Placental pericyte (primary cell): ENCODE measurements around the gene E2F8. TPM values are rescaled to one million over a fixed set of nuclear protein-coding genes. Genes with fewer than 3 reads are reported as not detected.

Experiments
- total RNA-seq: library from RNA; depleted of rRNA; stranded (reverse); fragments of >200 nt; gene quantifications from 2 replicates; pipeline ENCODE4 v1.2.3, GENCODE V29; 2012

The E2F8 gene
- 1.7 TPM in 1 of 2 replicates, not detected in the other for total RNA-seq

GRCh38 chr11:19240420-19241259 lies at the start of gene E2F8:
E2F8 (minus strand) TSS chr11:19240945; CDS start chr11:19240121, 824 bp downstream.

DNA sequence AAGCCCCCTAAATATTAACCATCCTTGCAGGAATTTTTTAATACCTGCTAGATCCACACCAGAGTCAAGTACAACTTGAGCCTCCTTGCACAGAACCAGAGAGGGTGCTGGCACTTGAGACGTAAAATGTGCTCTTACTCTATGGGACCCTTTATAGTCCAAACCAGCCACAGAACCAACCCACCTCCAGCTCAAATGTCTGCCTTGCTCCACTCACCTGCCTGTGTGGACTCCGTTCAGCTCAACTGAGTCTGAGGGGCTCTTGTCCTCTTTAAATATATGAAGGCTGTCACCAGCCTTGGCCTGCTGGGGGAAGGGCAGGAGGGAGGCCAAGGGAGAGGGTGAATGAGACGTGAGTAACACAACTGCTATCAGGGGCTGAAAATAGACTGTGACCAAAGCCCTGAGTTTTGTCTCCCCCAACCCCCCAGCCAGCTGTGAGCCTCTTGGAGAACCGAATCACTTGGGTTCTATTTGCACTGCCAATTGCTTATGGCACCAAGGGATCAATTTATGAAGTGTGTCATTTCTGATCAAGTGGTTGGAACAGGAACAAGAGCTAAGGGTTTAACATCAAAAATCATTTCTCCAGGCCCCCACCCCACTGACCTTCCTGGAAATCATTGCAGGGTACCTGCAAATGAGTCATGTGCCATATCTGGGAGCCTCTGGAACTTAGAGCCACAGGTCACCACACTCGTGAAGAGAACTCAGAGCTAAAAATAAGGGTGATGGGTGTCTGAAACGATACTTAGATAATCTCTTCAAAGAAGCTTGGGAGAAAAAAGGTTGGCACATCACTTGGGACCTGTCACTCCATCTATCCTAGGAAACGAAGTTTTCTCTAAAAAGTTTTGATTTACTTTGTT lies 38.8 kb downstream of the E2F8 start, which contains the start of gene CSRP3:
CSRP3 (minus strand) TSS at position 247 of the 869 bp plus-strand sequence. CDS start 9,535 bp downstream, outside the sequence.

Other genes starting within 250 kb of the E2F8 start
- gene MRGPRX2, start 180.2 kb downstream of the E2F8 start, total RNA-seq: not detected in 2 replicates
- gene ZDHHC13, start 123.8 kb downstream of the E2F8 start, total RNA-seq: 9.6 and 19.0 TPM in 2 replicates
- gene CSRP3, start 39.0 kb downstream of the E2F8 start, total RNA-seq: not detected in 2 replicates